Adrenal gland (tissue), 5 donors: ENCODE results near the gene MUC6.

ENCODE experiments used
- CTCF ChIP-seq, 6 experiments: fragments of 450-650 bp in 4 of 6; fragments of 200-600 bp in 2 of 6; sonication (generic) in 1 of 6; IDR thresholded peaks; 1 replicate in 5 of 6; 2 replicates in 1 of 6; pipeline versions ENCODE4 v1.5.1 to v1.8.0; 2016 to 2021; ENCODE audit warnings: antibody characterized with exemption in 6 of 6, mild to moderate bottlenecking in 2 of 6, moderate library complexity in 1 of 6
- POLR2A ChIP-seq, 2 donors: fragments of 450-650 bp; IDR thresholded peaks; one replicate each; pipeline ENCODE4 v1.6.1; 2017; ENCODE audit warnings: antibody characterized with exemption in 2 of 2, mild to moderate bottlenecking in 2 of 2, moderate library complexity in 1 of 2
- donor health status: DM: no; HTN: no; CAD: no.

- TF ChIP-seq CTCF (IDR thresholded peaks at IDR 0.05) (no peak), POLR2A (IDR thresholded peaks at IDR 0.05) (no peak)
These were observed 41.3 kb downstream of the MUC6 start for GRCh38 chr11:995044-995751.
